Activated T-cell treated with anti-CD3 and anti-CD28 coated beads for 1 hour (primary cell): ENCODE data around the gene MRGPRG.
"Not testable (repeated sequence)": the region's sequence is repeated elsewhere in the genome, so short reads cannot be mapped to it uniquely, and the experiment has no call there.

Experiments used
- DNase-seq: peaks from one replicate; pipeline ENCODE4 v3.0.0-alpha.2; 2020; ENCODE audit warnings: low read depth

MRGPRG gene

DNA sequence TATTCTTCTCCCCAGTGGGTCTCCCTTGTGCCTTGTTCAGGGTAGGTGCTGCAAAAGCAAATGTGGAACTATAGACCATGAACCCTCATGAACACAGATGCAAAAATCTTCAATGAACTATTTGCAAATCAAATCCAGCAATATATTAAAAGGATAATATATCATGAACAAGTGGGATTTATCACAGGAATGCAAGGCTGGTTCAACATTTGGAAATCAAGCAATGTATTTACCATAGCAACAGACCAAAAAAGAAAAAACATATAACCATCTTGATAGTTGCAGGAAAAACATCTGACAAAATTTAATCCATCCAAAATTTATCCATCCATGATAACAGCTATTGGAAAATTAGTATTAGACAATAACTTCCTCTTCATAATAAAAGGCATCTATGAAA is 42.1 kb downstream of the MRGPRG start:
- no peak for DNase-seq

DNA sequence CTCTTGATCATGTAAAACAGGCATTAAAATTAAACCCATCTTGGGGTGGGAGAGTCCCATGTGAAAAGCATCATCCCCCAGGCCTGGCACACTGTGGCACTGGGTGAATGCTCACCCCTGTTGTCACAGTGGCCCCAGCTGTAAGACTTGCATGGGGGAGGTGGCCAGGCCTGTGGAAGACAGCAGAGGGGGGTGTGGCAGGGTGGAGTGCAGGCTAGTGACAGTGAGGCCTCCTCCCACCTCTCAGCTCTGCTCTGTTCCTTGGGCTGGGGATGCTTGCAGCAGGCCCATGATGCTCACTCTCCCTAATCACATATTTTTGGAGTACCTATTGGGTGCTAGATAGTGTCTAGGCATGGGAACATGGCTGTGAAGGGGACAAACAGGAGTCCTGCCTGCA is 43.4 kb downstream of the MRGPRG start:
- no peak for DNase-seq

DNA sequence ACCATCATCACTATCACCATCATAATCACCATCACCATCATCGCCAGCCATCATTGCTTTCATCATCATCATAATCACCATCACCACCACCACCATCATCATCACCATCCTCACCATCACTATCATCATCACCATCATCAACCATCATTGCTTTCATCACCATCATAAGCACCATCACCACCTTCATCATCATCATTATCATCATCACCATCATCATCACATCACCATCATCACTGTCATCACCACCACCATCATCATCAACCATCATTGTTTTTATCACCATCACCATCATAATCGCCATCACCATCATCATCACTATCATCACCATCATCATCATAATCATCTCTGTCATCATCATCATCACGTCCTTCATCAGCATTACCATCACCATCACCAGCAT is 44.2 kb downstream of the MRGPRG start:
- no peak for DNase-seq

DNA sequence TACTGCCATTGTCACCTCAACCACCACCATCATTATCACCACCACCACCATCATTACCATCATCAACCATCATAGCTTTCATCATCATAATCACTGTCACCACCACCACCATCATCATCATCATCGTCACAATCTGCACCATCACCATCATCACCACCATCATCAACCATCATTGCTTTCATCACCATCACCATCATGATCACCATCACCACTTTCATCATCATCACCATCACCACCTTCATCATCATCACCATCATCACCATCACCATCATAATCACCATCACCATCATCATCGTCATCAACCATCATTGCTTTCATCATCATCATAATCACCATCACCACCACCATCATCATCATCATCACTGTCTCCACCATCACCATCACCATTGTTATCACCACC is 44.8 kb downstream of the MRGPRG start:
- DNase-seq = no peak

DNA sequence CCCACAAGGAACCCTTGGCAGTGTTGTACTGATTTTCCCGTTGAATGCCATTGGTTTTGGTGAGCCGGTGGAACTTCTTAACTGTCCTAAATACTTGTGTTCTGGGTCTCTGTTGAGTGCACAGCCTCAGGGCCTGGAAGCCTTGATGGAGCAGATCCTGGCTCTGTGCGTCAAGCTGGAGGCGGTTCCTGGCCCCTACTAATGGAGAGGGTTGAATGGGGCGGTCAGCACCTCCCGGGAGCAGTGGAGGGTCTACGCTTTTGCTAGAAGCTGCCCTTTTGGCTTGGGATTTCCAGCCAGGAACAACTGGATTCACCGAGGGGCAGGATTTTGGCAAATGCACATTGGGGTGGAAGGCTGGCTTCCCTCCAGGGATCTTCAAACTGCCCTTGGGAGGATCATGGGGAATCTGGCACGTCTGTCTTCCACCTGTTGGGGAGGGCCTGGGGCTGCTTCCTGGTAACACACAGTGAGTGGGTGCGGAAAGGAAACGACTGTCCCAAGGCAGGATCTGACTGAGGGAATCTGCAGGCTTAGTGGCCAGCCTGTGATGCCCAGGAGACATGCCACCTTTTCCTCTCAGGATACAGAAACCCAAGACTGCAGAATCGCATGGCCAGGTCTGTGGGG is 46.6 kb downstream of the MRGPRG start:
- no peak for DNase-seq

DNA sequence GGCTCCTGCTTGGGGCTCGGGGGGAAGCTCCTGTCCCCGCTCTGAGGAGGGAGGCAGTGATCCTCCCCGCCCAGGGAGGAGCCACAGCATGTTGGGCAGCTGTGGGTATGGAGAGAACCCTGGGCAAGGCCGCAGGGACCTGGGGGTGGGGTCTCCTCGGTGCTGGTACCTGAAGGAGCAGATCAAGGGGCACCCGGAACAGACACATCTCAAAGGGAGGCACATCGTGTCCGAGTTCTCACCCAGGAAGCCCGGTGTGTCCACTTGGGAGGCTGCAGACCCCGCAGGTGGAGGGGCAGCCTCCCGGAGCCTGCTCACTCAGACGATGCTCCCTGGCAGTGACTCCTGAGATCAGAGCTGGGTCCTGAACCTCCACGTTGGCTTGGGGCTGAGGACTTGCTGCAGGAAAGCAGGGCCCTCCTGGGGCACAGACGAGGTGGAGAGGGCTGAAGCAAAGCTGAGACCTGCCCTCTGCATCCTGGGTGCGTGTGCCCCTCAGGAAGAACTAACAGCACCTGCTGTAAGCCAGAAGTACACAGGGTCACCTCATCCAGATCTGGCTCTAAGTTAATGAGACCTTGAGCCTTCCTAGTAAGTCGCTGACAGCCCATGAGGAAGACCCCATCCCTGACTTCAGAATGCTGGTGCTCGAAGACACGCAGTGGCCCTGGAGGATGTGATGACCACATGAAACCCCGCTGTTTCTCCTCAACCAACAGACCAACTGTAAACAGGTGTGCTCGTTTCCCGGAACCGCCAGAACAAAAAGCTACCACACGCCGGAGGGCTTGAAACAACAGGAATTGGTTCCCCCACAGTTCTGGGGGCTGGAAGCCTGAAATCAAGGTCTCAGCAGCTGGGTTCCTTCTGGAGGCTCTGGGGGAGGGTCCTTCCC is 47.6 kb downstream of the MRGPRG start:
- no peak for DNase-seq

DNA sequence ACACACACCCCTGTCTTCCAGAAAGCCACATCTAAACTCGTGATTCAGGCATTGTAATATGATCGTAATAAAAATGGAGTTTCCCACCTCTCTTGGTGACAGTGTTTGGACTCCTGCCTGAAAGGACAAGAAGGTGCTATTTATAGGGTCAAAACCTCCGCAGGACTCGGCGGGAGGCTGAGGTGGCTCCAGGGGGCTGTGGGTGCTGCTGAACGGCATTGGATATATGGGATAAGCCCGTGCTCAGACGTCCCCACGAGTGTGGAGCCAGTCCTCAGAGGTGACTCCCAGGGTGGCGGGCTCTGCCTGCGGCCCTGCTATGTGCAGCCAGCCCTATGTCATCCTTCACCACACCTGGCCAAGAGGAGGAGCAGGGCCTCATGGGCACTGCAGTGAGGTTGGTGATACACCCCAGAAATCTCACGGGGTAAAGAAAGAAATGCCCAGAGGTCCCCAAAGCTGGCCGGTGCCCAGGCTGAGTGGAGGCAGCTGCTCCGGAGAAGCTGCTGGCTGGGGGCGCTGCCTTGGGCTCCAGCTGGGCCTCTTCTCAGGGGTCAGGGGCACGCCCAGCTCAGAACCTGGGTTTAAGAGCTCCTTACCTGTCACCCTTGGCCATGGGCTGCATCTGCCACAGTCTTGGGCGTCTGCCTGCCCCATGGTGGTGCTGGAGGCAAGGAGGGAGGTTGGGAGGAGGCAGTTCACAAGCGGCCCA is 48.4 kb downstream of the MRGPRG start:
- DNase-seq = no peak

DNA sequence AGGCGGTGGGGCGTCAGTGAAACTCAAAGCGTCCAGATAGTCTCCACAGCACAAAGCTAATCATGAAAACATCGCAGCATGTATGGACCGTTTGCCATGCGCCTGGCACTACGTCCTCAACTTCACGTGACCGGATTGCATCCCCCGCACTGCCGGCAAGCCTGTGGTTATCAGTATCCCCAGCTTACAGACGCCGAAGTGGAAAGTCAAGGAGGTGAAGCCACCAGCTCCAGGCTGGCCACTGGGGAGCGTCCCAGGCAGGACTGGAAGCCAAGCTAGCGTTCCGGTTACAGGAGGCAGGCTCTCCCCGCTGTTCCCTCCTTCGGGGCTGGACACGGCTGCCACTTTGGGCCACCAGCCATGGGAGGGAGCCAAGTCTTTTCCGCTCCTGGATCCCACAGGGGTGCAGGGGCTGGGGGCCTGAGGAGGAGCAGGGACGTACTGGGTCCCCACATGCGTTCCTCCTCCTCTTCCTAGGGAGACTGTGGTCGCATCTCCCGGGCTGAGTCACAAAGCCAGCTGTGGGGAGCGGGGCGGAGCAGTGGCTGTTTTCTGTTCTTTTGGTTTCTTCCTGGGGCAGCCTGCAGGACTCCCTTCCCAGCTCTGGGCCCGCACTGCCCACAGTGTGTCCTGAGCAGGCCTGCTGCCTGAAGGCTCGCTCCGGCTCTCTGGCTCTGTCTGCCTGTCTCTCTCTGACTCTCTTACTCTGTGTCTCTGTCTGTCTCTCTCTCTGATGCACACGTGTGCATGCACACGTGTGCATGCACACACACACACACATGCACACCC is 49.2 kb downstream of the MRGPRG start:
- no peak for DNase-seq

DNA sequence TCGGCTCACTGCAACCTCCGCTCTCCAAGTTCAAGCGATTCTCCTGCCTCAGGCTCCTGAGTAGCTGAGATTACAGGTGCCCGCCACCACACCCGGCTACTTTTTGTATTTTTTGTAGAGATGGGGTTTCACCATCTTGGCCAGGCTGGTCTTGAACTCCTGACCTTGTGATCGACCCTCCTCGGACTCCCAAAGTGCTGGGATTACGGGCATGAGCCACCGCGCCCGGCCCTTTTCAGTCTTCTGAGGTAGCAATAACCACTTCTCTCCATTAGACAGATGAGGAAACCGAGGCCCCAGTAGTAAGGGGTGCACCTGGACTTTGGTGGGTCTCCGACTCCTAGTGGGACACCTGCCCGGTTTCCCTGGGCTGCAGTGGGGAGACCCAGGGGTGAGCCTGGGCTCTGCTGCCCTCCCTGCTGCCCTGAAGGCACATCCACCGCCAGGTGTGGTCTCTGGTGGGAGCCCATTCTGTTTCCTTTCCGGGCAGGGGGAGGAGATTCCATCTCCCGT is 49.8 kb downstream of the MRGPRG start:
- not testable (repeated sequence) for DNase-seq
